Fibroblast of skin of scalp (primary cell): ENCODE measurements around the gene NFIX.
A peak's percentile ranks its signal among the peaks of the same experiment; 100 is the strongest.

ENCODE experiments used
- DNase-seq: peaks from one replicate; pipeline ENCODE4 v3.0.0-alpha.2; 2013

NFIX gene

DNA sequence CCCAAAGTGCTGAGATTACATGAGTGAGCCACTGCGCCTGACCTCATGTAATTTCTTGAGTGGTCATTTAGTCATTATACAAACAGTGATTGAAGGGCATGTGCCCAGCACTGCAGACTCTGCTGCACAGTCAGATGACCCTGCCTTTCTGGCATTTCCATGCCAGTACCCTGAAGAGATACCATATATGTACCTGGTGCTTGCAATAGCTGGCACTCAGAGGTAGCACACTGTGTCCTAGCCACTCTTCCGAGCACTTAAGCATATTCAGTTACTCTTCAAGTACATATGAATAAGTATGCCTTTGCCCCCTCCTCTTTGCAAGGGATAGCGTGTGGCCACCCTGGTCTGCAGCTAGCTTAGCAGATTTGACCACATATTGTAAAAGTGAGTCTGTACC, 139.4 kb downstream of the NFIX start:
- DNase-seq = no peak

DNA sequence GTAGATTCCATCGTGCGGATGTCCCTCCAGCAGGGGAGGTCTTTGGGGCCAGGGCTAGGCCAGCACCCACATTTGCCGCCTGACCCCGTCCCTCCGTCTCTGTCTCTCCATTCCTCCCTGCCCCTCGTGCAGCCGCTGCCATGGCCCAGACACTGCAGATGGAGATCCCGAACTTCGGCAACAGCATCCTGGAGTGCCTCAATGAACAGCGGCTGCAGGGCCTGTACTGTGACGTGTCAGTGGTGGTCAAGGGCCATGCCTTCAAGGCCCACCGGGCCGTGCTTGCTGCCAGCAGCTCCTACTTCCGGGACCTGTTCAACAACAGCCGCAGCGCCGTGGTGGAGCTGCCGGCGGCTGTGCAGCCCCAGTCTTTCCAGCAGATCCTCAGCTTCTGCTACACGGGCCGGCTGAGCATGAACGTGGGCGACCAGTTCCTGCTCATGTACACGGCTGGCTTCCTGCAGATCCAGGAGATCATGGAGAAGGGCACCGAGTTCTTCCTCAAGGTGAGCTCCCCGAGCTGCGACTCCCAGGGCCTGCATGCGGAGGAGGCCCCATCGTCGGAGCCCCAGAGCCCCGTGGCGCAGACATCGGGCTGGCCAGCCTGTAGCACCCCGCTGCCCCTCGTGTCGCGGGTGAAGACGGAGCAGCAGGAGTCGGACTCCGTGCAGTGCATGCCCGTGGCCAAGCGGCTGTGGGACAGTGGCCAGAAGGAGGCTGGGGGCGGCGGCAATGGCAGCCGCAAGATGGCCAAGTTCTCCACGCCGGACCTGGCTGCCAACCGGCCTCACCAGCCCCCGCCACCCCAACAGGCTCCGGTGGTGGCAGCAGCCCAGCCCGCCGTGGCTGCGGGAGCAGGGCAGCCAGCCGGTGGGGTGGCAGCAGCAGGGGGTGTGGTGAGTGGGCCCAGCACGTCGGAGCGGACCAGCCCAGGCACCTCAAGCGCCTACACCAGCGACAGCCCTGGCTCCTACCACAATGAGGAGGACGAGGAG, 140.1 kb downstream of the NFIX start:
- DNase-seq = no peak

DNA sequence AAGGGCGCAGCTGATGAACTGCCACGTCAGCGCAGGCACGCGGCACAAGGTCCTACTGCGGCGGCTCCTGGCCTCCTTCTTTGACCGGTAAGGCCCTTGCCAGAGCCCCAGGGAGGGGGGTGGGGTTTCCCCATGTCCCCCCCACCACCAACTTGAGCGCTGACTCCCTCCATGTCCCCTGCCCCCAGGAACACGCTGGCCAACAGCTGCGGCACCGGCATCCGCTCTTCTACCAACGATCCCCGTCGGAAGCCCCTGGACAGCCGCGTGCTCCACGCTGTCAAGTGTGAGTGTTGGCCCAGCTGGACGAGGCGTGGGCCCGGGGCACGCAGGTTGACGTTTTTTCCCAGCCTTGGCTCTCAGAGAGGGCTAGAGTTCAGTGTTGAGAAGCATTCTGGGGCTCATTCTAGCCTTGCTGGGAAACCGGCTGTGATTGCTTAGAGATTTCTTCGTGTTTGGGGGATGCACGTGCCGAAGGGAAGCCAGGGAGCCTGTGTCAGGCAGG, 142.1 kb downstream of the NFIX start:
- DNase-seq = no peak

DNA sequence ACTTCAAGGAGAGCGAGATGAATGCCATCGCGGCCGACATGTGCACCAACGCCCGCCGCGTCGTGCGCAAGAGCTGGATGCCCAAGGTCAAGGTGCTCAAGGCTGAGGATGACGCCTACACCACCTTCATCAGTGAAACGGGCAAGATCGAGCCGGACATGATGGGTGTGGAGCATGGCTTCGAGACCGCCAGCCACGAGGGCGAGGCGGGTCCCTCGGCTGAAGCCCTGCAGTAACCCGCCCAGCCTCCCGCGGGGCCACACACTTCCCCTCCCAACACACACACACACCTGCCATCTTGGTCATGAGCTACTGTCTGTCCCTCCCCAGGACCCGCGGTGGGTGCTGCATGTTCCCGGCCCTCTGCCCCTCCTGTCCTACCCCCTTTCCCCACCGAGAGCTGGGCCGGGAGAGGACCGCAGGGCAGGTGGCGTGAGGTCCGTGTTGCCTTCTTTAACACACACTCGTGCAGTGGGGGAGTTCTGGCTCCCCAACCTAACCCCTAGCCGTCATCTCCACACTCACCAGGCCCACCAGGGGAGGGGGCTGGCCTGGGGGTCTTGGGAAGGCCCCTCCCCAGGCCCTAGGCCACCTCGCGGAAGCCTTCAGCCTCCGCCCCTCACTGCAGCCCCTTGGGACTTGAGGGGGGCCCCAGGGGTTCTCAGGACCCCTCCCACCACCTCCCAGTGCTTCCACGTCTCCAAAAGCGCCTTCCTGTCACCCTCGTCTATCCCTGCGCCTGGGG, 143.1 kb downstream of the NFIX start:
- no peak for DNase-seq

DNA sequence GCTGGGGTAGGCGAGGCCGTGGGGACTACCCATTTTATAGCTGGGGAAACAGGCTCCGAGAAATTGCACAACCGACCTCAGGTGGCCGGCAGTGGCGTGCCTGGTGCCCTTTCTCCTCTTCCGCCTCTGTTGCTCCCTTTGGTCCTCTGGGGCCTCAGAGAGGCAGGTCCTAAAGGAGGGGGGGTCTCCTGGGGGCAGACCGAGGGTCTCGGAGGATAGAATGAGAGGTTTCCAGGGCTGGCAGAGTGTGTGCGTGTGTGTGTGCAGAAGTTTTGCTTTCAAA, 143.6 kb downstream of the NFIX start:
- DNase-seq = no peak

DNA sequence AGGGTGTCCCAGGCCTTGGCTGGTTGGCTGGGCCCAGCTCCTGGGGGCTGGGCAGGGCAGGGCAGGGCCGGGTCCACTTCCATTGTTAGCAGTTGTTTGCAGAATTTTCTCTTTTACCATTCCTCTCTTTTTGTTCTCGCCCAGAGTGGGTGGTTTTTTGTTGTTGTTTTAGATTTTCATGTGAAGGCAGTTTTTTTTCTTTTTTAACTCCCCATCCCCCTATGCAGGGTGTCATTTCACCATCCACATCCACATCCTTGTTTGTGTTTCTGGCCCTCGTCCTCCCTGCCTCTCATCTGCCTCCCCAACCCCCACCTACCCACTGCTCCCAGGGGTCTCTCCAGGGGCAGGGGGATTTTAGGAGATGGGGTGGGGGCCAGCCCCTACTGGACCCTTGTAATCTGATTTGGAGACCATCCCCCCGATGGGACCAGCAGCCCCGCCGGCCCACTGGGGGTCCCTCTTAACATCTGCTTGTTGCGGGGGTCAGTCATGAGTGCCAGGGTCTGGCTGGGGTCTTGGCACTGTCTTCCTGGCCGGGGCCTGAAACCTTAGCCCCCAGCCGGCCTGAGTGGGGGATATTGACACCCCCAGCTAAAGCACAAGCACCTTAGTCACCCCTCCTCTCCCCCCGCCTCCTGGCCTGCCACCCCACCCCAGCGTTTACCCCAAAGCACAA, 144.5 kb downstream of the NFIX start:
- DNase-seq = no peak

DNA sequence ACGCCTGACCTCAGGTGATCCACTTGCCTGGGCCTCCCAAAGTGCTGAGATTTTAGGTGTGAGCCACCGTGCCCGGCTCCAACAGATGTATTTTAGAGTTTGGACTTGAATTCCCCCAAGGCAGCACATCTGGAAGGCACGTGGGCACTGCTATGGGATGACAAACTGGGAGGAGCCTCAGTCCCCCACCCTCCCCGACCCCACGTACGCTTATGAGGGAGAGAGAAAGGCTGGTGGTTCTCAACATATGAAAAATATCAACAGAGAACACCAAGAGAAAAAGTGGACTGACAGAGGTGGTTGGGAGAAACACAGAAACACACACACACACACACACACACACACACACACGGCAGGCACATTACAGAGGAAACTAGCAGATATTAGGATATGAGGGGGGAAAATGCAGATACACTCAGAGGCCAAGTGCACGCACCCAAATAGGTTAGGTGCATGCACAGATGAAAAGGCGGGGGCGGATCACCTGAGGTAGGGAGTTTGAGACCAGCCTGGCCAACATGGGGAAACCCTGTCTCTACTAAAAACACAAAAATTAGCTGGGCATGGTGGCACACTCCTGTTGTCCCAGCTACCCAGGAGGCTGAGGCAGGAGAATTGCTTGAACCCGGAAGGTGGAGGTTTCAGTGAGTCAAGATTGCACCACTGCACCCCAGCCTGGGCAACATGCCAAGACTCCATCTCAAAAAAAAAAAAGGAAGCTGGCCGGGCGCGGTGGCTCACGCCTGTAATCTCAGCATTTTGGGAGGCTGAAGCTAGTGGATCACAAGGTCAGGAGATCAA, 151.7 kb downstream of the NFIX start:
- peak; percentile 41 for DNase-seq
